ENCODE measurements around the gene CHCHD2. TPM values are rescaled to one million over a fixed set of nuclear protein-coding genes. Genes with fewer than 3 reads are reported as not detected.
"Not testable (repeated sequence)": the region's sequence is repeated elsewhere in the genome, so short reads cannot be mapped to it uniquely, and the experiment has no call there.

CHCHD2 gene
- total RNA-seq, 3 donors from 2014 or later, result 233 to 287 (median 282) TPM

- no peaks in the 10 kb centered on the region for H3K9me3 ChIP-seq
- H3K36me3 ChIP-seq (ENCODE audit: low read depth), result no peaks in the 10 kb centered on the region
- H3K4me3 ChIP-seq, result no peak overlapping the region
- DNase-seq (no peak), ATAC-seq (no peak)
- no peaks in the 10 kb centered on the region for H3K4me1 ChIP-seq (ENCODE audit: low read depth)
- no peak for TF ChIP-seq CTCF (IDR thresholded peaks at IDR 0.05)
- intact Hi-C loops (cut with DNase I, micrococcal nuclease), result no loop called here
Observed at GRCh38 chr7:56121440-56121839, 15.2 kb upstream of the CHCHD2 start.

- no peaks in the 10 kb centered on the region for H3K4me1 ChIP-seq (ENCODE audit: low read depth)
- intact Hi-C loops (cut with DNase I, micrococcal nuclease), result no loop called here
- H3K36me3 ChIP-seq (ENCODE audit: low read depth), result no peaks in the 10 kb centered on the region
- peak; percentile 91 for ATAC-seq
- no peak for TF ChIP-seq CTCF (IDR thresholded peaks at IDR 0.05)
- H3K4me3 ChIP-seq, result no peak within 1 kb of the TSS
- no peaks in the 10 kb centered on the region for H3K9me3 ChIP-seq
- peak in 2 of 3 donors; percentile 20 to 63 for DNase-seq
Observed at GRCh38 chr7:56115852-56116538, 9.7 kb upstream of the CHCHD2 start, which contains the start of gene NUPR2. TSS of gene NUPR2 (minus strand) at chr7:56116417. CDS start at chr7:56116314, 103 bp downstream.

GRCh38 chr7:56112244-56112643 lies 6.0 kb upstream of the CHCHD2 start:
- H3K36me3 ChIP-seq (ENCODE audit: low read depth); ATAC-seq; H3K4me3 ChIP-seq; H3K9me3 ChIP-seq; H3K4me1 ChIP-seq (ENCODE audit: low read depth); DNase-seq; intact Hi-C loops (cut with DNase I, micrococcal nuclease): not testable (repeated sequence)

- Histone ChIP-seq H3K9me3 (no peaks in the 10 kb centered on the region), H3K4me3 (no peak overlapping the region), H3K4me1 (ENCODE audit: low read depth) (peaks cover 3% of the 10 kb centered on the region), H3K36me3 (ENCODE audit: low read depth) (no peaks in the 10 kb centered on the region)
- no peak for TF ChIP-seq CTCF (IDR thresholded peaks at IDR 0.05)
- DNase-seq, result no peak
- no peak for ATAC-seq
- intact Hi-C loops (cut with DNase I, micrococcal nuclease), result no loop called here
Observed at GRCh38 chr7:56110611-56111010, 4.3 kb upstream of the CHCHD2 start.

- intact Hi-C loops (cut with DNase I, micrococcal nuclease), result no loop called here
- DNase-seq (no peak), ATAC-seq (no peak)
- no peak for TF ChIP-seq CTCF (IDR thresholded peaks at IDR 0.05)
- Histone ChIP-seq H3K4me3 (no peak overlapping the region), H3K4me1 (ENCODE audit: low read depth) (peaks cover 12% of the 10 kb centered on the region), H3K9me3 (no peaks in the 10 kb centered on the region), H3K36me3 (ENCODE audit: low read depth) (peaks cover 7% of the 10 kb centered on the region)
Observed at GRCh38 chr7:56107954-56108258, 1.6 kb upstream of the CHCHD2 start.

- ATAC-seq (peak; percentile 63), DNase-seq (peak in 1 of 3 donors; percentile 50)
- Histone ChIP-seq H3K4me3 (peak overlapping the region; percentile 95), H3K36me3 (ENCODE audit: low read depth) (peaks cover 23% of the 10 kb centered on the region), H3K9me3 (no peaks in the 10 kb centered on the region), H3K4me1 (ENCODE audit: low read depth) (peaks cover 12% of the 10 kb centered on the region)
- no peak for TF ChIP-seq CTCF (IDR thresholded peaks at IDR 0.05)
- intact Hi-C loops (cut with DNase I, micrococcal nuclease), result no loop called here
Observed at GRCh38 chr7:56105508-56105907, 768 bp downstream of the CHCHD2 start.

GRCh38 chr7:56104138-56104537 lies 2.1 kb downstream of the CHCHD2 start:
- H3K9me3 ChIP-seq; H3K4me3 ChIP-seq; DNase-seq; intact Hi-C loops (cut with DNase I, micrococcal nuclease); ATAC-seq: not testable (repeated sequence)
- Histone ChIP-seq H3K4me1 (ENCODE audit: low read depth) (peaks cover 12% of the 10 kb centered on the region), H3K36me3 (ENCODE audit: low read depth) (peaks cover 23% of the 10 kb centered on the region)

Measured in mucosa of descending colon (tissue), 3 donors.